IPS-18a (cell line): ENCODE data around the gene GAB2.

Experiments
- H3K27ac ChIP-seq: one replicate; pipeline ENCODE4 v1.5.1; 2013; ENCODE audit warnings: low read length
- H3K27me3 ChIP-seq: one replicate; pipeline ENCODE4 v1.6.1; 2013; ENCODE audit warnings: mild to moderate bottlenecking, low read length; ENCODE audit not compliant: control insufficient read depth, insufficient read depth
- H3K36me3 ChIP-seq: one replicate; pipeline ENCODE4 v1.6.1; 2013; ENCODE audit warnings: low read depth, low read length; ENCODE audit not compliant: control insufficient read depth
- H3K4me1 ChIP-seq: one replicate; pipeline ENCODE4 v1.6.1; 2013; ENCODE audit warnings: low read depth, low read length; ENCODE audit not compliant: control insufficient read depth
- H3K4me3 ChIP-seq: one replicate; pipeline ENCODE4 v1.5.1; 2013; ENCODE audit warnings: low read length
- H3K9ac ChIP-seq: one replicate; pipeline ENCODE4 v1.6.1; 2013; ENCODE audit warnings: mild to moderate bottlenecking, low read length, moderate library complexity
- H3K9me3 ChIP-seq: one replicate; pipeline ENCODE4 v1.6.1; 2013; ENCODE audit warnings: low read depth, low read length; ENCODE audit not compliant: control insufficient read depth

The GAB2 gene

GRCh38 chr11:78262691-78263090 is 154.9 kb downstream of the GAB2 start:
- Histone ChIP-seq H3K27ac (no peak overlapping the region), H3K9ac (no peak overlapping the region)

GRCh38 chr11:78262238-78262637 is 155.4 kb downstream of the GAB2 start:
- H3K27ac ChIP-seq = no peak overlapping the region
- H3K4me3 ChIP-seq = no peak overlapping the region
- no peaks in the 10 kb centered on the region for H3K4me1 ChIP-seq
- H3K36me3 ChIP-seq = no peaks in the 10 kb centered on the region
- no peak overlapping the region for H3K9ac ChIP-seq
- no peaks in the 10 kb centered on the region for H3K27me3 ChIP-seq
- no peaks in the 10 kb centered on the region for H3K9me3 ChIP-seq

More at GRCh38 chr11:78262691-78263090, 154.9 kb downstream of the GAB2 start:
- no peak overlapping the region for H3K4me3 ChIP-seq
- H3K9me3 ChIP-seq = no peaks in the 10 kb centered on the region
- no peaks in the 10 kb centered on the region for H3K36me3 ChIP-seq
- no peaks in the 10 kb centered on the region for H3K27me3 ChIP-seq
- no peaks in the 10 kb centered on the region for H3K4me1 ChIP-seq

- Histone ChIP-seq H3K4me1 (no peaks in the 10 kb centered on the region), H3K9me3 (no peaks in the 10 kb centered on the region), H3K27me3 (no peaks in the 10 kb centered on the region), H3K27ac (no peak overlapping the region), H3K4me3 (no peak overlapping the region), H3K9ac (no peak overlapping the region), H3K36me3 (no peaks in the 10 kb centered on the region)
These were observed 155.8 kb downstream of the GAB2 start for GRCh38 chr11:78261828-78262227.

GRCh38 chr11:78261367-78261766 is 156.3 kb downstream of the GAB2 start:
- Histone ChIP-seq H3K27ac (no peak overlapping the region), H3K36me3 (no peaks in the 10 kb centered on the region), H3K9ac (no peak overlapping the region), H3K4me1 (no peaks in the 10 kb centered on the region), H3K27me3 (no peaks in the 10 kb centered on the region), H3K4me3 (no peak overlapping the region), H3K9me3 (no peaks in the 10 kb centered on the region)

GRCh38 chr11:78259777-78260487 is 157.7 kb downstream of the GAB2 start:
- Histone ChIP-seq H3K4me1 (no peaks in the 10 kb centered on the region), H3K27ac (no peak overlapping the region), H3K9me3 (no peaks in the 10 kb centered on the region), H3K36me3 (no peaks in the 10 kb centered on the region), H3K4me3 (no peak overlapping the region), H3K9ac (no peak overlapping the region), H3K27me3 (no peaks in the 10 kb centered on the region)

- H3K9ac ChIP-seq = no peak overlapping the region
- no peak overlapping the region for H3K4me3 ChIP-seq
- H3K36me3 ChIP-seq = no peaks in the 10 kb centered on the region
- no peaks in the 10 kb centered on the region for H3K4me1 ChIP-seq
- H3K27ac ChIP-seq = no peak overlapping the region
- H3K27me3 ChIP-seq = no peaks in the 10 kb centered on the region
- no peaks in the 10 kb centered on the region for H3K9me3 ChIP-seq
These were observed 160.0 kb downstream of the GAB2 start for GRCh38 chr11:78257654-78258053.

- Histone ChIP-seq H3K9ac (no peak overlapping the region), H3K27ac (no peak overlapping the region), H3K4me3 (no peak overlapping the region), H3K36me3 (no peaks in the 10 kb centered on the region), H3K4me1 (no peaks in the 10 kb centered on the region), H3K27me3 (no peaks in the 10 kb centered on the region), H3K9me3 (no peaks in the 10 kb centered on the region)
These were observed 160.7 kb downstream of the GAB2 start for GRCh38 chr11:78256962-78257361.

GRCh38 chr11:78255919-78256318 is 161.7 kb downstream of the GAB2 start:
- no peaks in the 10 kb centered on the region for H3K36me3 ChIP-seq
- no peaks in the 10 kb centered on the region for H3K9me3 ChIP-seq
- no peaks in the 10 kb centered on the region for H3K4me1 ChIP-seq
- H3K4me3 ChIP-seq = no peak overlapping the region
- no peak overlapping the region for H3K9ac ChIP-seq
- H3K27ac ChIP-seq = no peak overlapping the region
- H3K27me3 ChIP-seq = no peaks in the 10 kb centered on the region

GRCh38 chr11:78254268-78254667 is 163.4 kb downstream of the GAB2 start:
- Histone ChIP-seq H3K36me3 (no peaks in the 10 kb centered on the region), H3K27me3 (no peaks in the 10 kb centered on the region), H3K27ac (no peak overlapping the region), H3K9ac (no peak overlapping the region), H3K4me3 (no peak overlapping the region), H3K9me3 (no peaks in the 10 kb centered on the region), H3K4me1 (no peaks in the 10 kb centered on the region)

GRCh38 chr11:78253797-78254196 is 163.8 kb downstream of the GAB2 start:
- Histone ChIP-seq H3K4me3 (no peak overlapping the region), H3K27ac (no peak overlapping the region), H3K27me3 (no peaks in the 10 kb centered on the region), H3K36me3 (no peaks in the 10 kb centered on the region), H3K9ac (no peak overlapping the region), H3K9me3 (no peaks in the 10 kb centered on the region), H3K4me1 (no peaks in the 10 kb centered on the region)

GRCh38 chr11:78251083-78251775 is 166.4 kb downstream of the GAB2 start:
- H3K36me3 ChIP-seq = no peaks in the 10 kb centered on the region
- no peak overlapping the region for H3K4me3 ChIP-seq
- no peak overlapping the region for H3K9ac ChIP-seq
- no peaks in the 10 kb centered on the region for H3K4me1 ChIP-seq
- no peak overlapping the region for H3K27ac ChIP-seq
- no peaks in the 10 kb centered on the region for H3K27me3 ChIP-seq
- no peaks in the 10 kb centered on the region for H3K9me3 ChIP-seq

- H3K27ac ChIP-seq = no peak overlapping the region
- H3K27me3 ChIP-seq = no peaks in the 10 kb centered on the region
- no peak overlapping the region for H3K9ac ChIP-seq
- H3K4me1 ChIP-seq = no peaks in the 10 kb centered on the region
- H3K4me3 ChIP-seq = no peak overlapping the region
- no peaks in the 10 kb centered on the region for H3K9me3 ChIP-seq
- H3K36me3 ChIP-seq = no peaks in the 10 kb centered on the region
These were observed 167.5 kb downstream of the GAB2 start for GRCh38 chr11:78250099-78250498.
